ENCODE measurements around the gene STX3.
"Not testable (repeated sequence)": the region's sequence is repeated elsewhere in the genome, so short reads cannot be mapped to it uniquely, and the experiment has no call there.

Gene STX3

GRCh38 chr11:59758401-59759037 is 3.3 kb downstream of the STX3 start:
- DNase-seq: no peak

- DNase-seq: no peak
These were observed 4.7 kb downstream of the STX3 start for GRCh38 chr11:59759900-59760299.

- no peak for DNase-seq
These were observed 5.6 kb downstream of the STX3 start for GRCh38 chr11:59760771-59761170.

GRCh38 chr11:59761993-59762392 is 6.8 kb downstream of the STX3 start:
- no peak for DNase-seq

GRCh38 chr11:59765068-59765735 is 10.0 kb downstream of the STX3 start:
- DNase-seq: no peak

- no peak for DNase-seq
These were observed 11.5 kb downstream of the STX3 start for GRCh38 chr11:59766542-59767224.

- DNase-seq: no peak
These were observed 12.0 kb downstream of the STX3 start for GRCh38 chr11:59767225-59767611.

GRCh38 chr11:59769111-59769510 is 13.9 kb downstream of the STX3 start:
- no peak for DNase-seq

- DNase-seq: no peak
These were observed 14.7 kb downstream of the STX3 start for GRCh38 chr11:59769828-59770227.

- DNase-seq: no peak
These were observed 15.1 kb downstream of the STX3 start for GRCh38 chr11:59770319-59770718.

GRCh38 chr11:59770869-59771268 is 15.7 kb downstream of the STX3 start:
- no peak for DNase-seq

- no peak for DNase-seq
These were observed 16.4 kb downstream of the STX3 start for GRCh38 chr11:59771605-59772004.

- DNase-seq: no peak
These were observed 17.9 kb downstream of the STX3 start for GRCh38 chr11:59773083-59773440.

- no peak for DNase-seq
These were observed 21.3 kb downstream of the STX3 start for GRCh38 chr11:59776210-59777066.

GRCh38 chr11:59777104-59777503 is 21.9 kb downstream of the STX3 start:
- DNase-seq: no peak

GRCh38 chr11:59778122-59778521 is 22.9 kb downstream of the STX3 start:
- DNase-seq: no peak

- no peak for DNase-seq
These were observed 24.3 kb downstream of the STX3 start for GRCh38 chr11:59779487-59779886.

GRCh38 chr11:59782080-59782479 is 26.9 kb downstream of the STX3 start:
- DNase-seq: no peak

- no peak for DNase-seq
These were observed 28.5 kb downstream of the STX3 start for GRCh38 chr11:59783632-59784090.

GRCh38 chr11:59784441-59784840 is 29.3 kb downstream of the STX3 start:
- not testable (repeated sequence) for DNase-seq

- DNase-seq: no peak
These were observed 30.6 kb downstream of the STX3 start for GRCh38 chr11:59785818-59786217.

GRCh38 chr11:59787255-59787588 is 32.0 kb downstream of the STX3 start:
- DNase-seq: no peak

- no peak for DNase-seq
These were observed 32.6 kb downstream of the STX3 start for GRCh38 chr11:59787816-59788215.

All from activated CD4-positive, alpha-beta T cell treated with anti-CD3 and anti-CD28 coated beads, Interleukin-2, amount 50 U/mL, for 4 hours (primary cell).